Vein endothelial cell (primary cell): ENCODE data around the gene RARRES2. TPM values are rescaled to one million over a fixed set of nuclear protein-coding genes. Genes with fewer than 3 reads are reported as not detected.

Experiments used
- total RNA-seq: library from RNA; depleted of rRNA; stranded (reverse); fragments of >200 nt; gene quantifications from 2 replicates; pipeline ENCODE4 v1.2.3, GENCODE V29; 2012

Gene RARRES2
- total RNA-seq = not detected in 2 replicates

DNA sequence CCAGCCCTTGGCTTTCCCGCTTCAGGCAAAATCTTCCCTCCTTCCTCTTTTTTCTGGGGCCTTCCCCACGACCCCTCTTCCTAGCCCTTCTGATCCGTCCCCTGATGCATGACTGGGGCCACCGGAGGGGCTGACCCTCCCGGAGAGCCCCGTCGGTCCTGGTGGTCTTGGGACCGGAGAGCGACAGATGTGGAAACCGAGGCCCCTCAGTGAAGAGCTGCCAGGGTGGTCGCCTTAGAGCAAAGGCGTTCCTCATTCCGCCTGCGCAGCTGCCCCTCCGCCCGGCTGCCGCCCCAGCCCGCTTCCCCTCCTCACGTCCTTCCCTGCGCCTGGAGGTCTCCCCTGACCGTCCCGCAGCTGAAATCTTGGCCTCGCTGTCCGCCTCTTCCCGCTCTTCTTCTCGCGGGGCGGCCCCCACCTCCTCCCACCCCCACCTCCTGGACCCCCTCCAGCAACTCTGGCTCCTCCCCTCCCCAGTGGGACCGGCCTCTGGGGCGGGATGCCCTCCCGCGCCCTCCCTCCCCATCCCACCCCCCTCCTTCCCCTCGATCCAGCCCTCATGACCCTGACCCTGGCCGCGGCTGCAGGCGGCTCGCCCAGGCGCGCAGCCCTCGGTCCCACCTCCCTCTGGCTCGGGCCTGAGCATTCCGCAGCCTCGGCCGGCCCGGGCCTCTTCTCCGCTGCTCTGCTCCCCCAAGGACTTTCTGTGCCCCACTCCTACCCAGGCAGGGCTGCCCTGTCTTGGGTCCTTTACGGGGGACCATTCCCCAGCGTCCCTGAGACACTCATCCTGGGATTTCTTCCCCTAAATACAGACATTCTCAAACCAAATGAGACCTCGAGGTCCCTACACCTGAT, at the start of gene RARRES2:
RARRES2 (minus strand) TSS at position 367 of the 858 bp plus-strand sequence. CDS start 1,020 bp downstream, outside the sequence.

DNA sequence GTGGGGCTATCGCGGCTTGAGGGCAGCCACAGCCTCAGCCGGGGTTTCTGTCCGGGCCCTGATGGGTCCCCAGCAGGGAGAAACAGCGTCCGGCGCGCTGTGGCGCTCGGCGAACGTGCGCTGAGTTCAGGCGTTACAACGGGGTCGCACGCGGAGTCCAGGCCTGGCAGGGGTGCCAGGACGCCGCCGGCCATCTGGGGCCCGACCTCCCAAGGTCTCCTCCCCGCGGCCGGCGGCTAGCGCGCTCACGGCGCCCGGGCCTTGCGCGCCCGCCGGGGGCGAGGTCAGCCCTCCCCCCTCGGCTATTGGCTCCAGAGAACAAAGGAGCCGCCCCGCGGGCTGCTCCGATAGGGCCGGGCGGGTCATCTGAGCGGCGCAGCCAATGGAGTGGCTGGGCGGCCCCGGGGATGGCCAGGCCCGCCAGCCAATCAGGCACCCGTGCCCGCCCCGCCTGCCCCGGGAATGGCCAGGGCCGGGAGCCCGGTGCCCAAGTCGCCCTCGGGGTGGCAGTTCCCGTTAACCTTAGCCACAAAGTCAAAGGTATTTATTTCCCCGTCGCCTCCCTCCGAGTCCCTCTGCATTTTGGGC, 37.5 kb upstream of the RARRES2 start, which contains the start of gene ZNF775:
ZNF775 (plus strand) TSS at position 478 of the 588 bp plus-strand sequence. CDS start 9,141 bp downstream, outside the sequence.

DNA sequence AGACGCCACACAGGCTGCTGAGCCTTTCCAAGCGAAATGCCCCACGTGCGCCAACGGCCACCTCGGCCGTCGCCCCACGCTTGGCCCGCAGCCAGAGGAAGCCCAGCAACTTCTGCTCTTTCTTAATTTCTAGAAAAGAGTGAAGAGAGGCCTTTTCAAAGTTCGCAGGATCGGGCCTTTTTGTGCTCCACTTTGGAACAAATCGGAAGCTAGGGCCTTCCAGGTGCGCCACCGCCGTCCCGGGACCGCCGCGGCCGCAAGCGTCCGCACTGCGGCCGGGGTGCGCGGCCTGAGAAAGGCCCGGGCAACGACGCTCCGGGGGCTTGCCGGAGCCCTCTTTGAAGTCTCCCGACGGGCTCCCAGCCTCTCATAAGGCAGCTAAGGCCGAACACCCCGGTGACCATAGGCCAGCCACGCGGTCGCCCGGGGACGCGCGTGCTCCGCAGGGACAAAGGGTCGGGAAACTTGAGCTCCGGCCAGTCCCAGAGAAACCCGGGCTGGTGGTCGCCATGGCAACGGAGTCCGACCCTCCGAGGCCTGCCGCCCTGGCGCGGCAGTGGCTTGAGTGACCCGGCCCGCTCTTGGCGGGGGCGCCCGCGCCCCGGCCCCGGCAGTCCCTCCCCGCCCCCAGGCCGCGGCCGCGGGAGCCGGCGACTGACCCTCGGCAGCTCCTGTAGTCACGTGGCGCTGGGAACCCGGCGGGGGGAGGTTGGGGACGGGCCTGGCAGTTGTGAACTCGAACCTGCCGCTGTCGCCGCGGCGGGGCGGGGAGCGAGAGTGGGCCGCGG, 26.9 kb upstream of the RARRES2 start, which contains the start of gene REPIN1:
REPIN1 (plus strand) TSS at position 727 of the 788 bp plus-strand sequence. CDS start 890 bp downstream, outside the sequence.

DNA sequence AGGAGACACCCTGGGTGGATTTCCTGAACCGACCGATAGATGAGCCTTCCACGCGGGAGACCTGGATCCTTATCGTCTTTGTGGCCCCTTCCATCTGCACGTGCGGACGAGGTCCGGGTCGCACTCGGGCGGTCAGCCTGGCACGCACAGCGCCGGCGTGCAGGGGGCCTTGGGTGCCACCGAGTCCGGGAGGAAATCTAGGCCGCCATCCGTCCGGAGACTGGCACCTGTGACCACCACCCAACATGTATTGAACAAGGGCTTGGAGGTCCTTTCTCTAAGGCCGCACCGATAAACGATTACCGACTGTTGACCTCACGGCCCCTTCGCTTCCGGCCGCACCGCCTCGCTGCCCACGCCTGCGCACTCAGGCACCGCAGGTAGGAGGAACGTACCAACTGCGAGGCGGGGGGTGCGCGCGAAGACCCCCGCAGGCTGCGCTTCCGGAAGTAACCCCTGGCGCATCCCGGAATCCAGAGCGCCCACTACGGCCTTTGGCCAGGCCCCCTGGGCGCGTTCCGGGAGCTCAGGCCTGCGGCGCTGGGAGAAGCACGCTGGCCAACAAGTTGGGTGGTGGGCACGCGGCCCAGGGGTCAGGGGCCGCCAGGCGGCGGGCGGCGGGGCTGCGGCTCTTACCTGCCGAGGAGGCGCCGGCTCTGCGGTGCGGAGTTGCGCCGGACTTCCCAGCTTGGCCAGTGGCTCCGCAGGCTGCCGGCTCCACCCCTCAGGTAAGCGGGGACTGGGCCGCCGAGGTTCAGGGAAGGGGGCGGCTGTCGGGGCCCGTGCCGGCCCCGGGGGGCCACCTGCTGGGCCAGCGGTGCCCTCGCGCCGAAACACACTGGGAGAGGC, 18.4 kb downstream of the RARRES2 start, which contains the start of the genes ACTR3C and LRRC61:
ACTR3C (minus strand) TSS at position 713 of the 849 bp plus-strand sequence. CDS start 28,249 bp downstream, outside the sequence.
LRRC61 (plus strand) TSS at position 523 of the 849 bp plus-strand sequence. CDS start 13,507 bp downstream, outside the sequence.

Other genes with a start within 250 kb of the RARRES2 start
- gene LRRC61, start 18.3 kb downstream of the RARRES2 start, total RNA-seq = 0.29 and 2.0 TPM in 2 replicates
- 0.67 and 2.0 TPM in 2 replicates for gene ACTR3C, start 18.1 kb downstream of the RARRES2 start, total RNA-seq
- 125 and 130 TPM in 2 replicates for gene REPIN1, start 27.2 kb upstream of the RARRES2 start, total RNA-seq
- 4.8 and 6.9 TPM in 2 replicates for gene ZNF775, start 37.7 kb upstream of the RARRES2 start, total RNA-seq
- gene GIMAP8, start 109.0 kb upstream of the RARRES2 start, total RNA-seq = 49.6 and 68.7 TPM in 2 replicates
- gene GIMAP7, start 173.2 kb upstream of the RARRES2 start, total RNA-seq = 25.2 and 31.6 TPM in 2 replicates
- gene GIMAP4, start 225.8 kb upstream of the RARRES2 start, total RNA-seq = 134 and 166 TPM in 2 replicates